Activated CD4-positive, alpha-beta memory T cell treated with anti-CD3 and anti-CD28 coated beads for 36 hours (primary cell): ENCODE measurements around the gene TRIM32. TPM values are rescaled to one million over a fixed set of nuclear protein-coding genes. Genes with fewer than 3 reads are reported as not detected.

Source experiments
- CTCF ChIA-PET: fragments of 350-600 bp; sonication (Branson Sonifier 250); formaldehyde crosslinking; loops from one replicate; lab custom pipeline; 2021; ENCODE audit warnings: antibody characterized with exemption, inconsistent platforms; lab: Charles Lee
- POLR2A ChIA-PET: fragments of 350-600 bp; sonication (Branson Sonifier 250); formaldehyde crosslinking; loops from one replicate; lab custom pipeline; 2021; ENCODE audit warnings: antibody characterized with exemption; lab: Charles Lee
- DNase-seq: peaks from one replicate; pipeline ENCODE4 v3.0.0-alpha.2; 2020
- H3K27ac Mint-ChIP-seq: one replicate; pipeline ENCODE4 v1.8.0; 2021; ENCODE audit warnings: mixed read lengths
- H3K27me3 Mint-ChIP-seq: one replicate; pipeline ENCODE4 v1.8.0; 2021; ENCODE audit warnings: mixed read lengths
- H3K36me3 Mint-ChIP-seq: one replicate; pipeline ENCODE4 v1.8.0; 2021; ENCODE audit warnings: mixed read lengths
- H3K4me1 Mint-ChIP-seq: one replicate; pipeline ENCODE4 v1.8.0; 2021; ENCODE audit warnings: low read depth, mixed read lengths
- H3K4me3 Mint-ChIP-seq: one replicate; pipeline ENCODE4 v1.8.0; 2021; ENCODE audit warnings: mild to moderate bottlenecking, mixed read lengths
- H3K9me3 Mint-ChIP-seq: one replicate; pipeline ENCODE4 v1.8.0; 2021; ENCODE audit warnings: mixed read lengths
- intact Hi-C: fragments of 100-400 bp; cut with micrococcal nuclease; formaldehyde crosslinking; loops from one replicate; pipeline ENCODE4 v1.15.1; 2023
- total RNA-seq, 2 experiments: library from RNA; stranded (reverse); gene quantifications; one replicate each; pipeline ENCODE4 v1.2.3, GENCODE V29; 2021

The TRIM32 gene
- total RNA-seq, 2 experiments from 2014 or later, result 13.3 to 14.3 TPM

- ChIA-PET POLR2A (no interaction called here), CTCF (no interaction called here)
- Mint-ChIP-seq H3K27me3 (no peaks in the 10 kb centered on the region), H3K4me3 (no peak overlapping the region), H3K27ac (no peak overlapping the region), H3K4me1 (no peaks in the 10 kb centered on the region), H3K9me3 (no peaks in the 10 kb centered on the region), H3K36me3 (no peaks in the 10 kb centered on the region)
- intact Hi-C loops, result no loop called here
- DNase-seq, result no peak
Observed at GRCh38 chr9:116656977-116657376, 30.1 kb upstream of the TRIM32 start.

GRCh38 chr9:116658265-116658664 lies 28.8 kb upstream of the TRIM32 start:
- intact Hi-C loops, result no loop called here
- H3K27me3 Mint-ChIP-seq, result no peaks in the 10 kb centered on the region
- no peaks in the 10 kb centered on the region for H3K36me3 Mint-ChIP-seq
- no peak overlapping the region for H3K27ac Mint-ChIP-seq
- ChIA-PET POLR2A (no interaction called here), CTCF (interaction anchor here (0.6 kb wide), 1 partner anchor 67 kb away, joined by 3 read pairs; no protein-coding TSS in a partner anchor)
- H3K4me3 Mint-ChIP-seq, result no peak overlapping the region
- no peaks in the 10 kb centered on the region for H3K4me1 Mint-ChIP-seq
- DNase-seq, result no peak
- no peaks in the 10 kb centered on the region for H3K9me3 Mint-ChIP-seq

- intact Hi-C loops, result loop anchor here (1.0 kb wide), 2 partner anchors 72 to 1068 kb away; no protein-coding TSS in a partner anchor
- ChIA-PET POLR2A (no interaction called here), CTCF (interaction anchor here (0.8 to 2.2 kb wide), 4 partner anchors 15 to 1067 kb away, joined by 3 to 7 read pairs (median 4); no protein-coding TSS in a partner anchor)
- Mint-ChIP-seq H3K9me3 (no peaks in the 10 kb centered on the region), H3K27me3 (no peaks in the 10 kb centered on the region), H3K36me3 (no peaks in the 10 kb centered on the region), H3K4me3 (no peak overlapping the region), H3K4me1 (no peaks in the 10 kb centered on the region), H3K27ac (no peak overlapping the region)
- DNase-seq, result no peak
Observed at GRCh38 chr9:116661037-116661954, 25.8 kb upstream of the TRIM32 start.

- H3K27ac Mint-ChIP-seq, result no peak overlapping the region
- ChIA-PET CTCF (interaction anchor here (1.4 to 2.2 kb wide), 3 partner anchors 23 to 1069 kb away, joined by 3 to 7 read pairs (median 5); no protein-coding TSS in a partner anchor), POLR2A (no interaction called here)
- no peak overlapping the region for H3K4me3 Mint-ChIP-seq
- no peaks in the 10 kb centered on the region for H3K4me1 Mint-ChIP-seq
- no peak for DNase-seq
- H3K36me3 Mint-ChIP-seq, result no peaks in the 10 kb centered on the region
- H3K9me3 Mint-ChIP-seq, result no peaks in the 10 kb centered on the region
- no peaks in the 10 kb centered on the region for H3K27me3 Mint-ChIP-seq
- intact Hi-C loops, result no loop called here
Observed at GRCh38 chr9:116662646-116663310, 24.3 kb upstream of the TRIM32 start.

- Mint-ChIP-seq H3K27ac (no peak overlapping the region), H3K36me3 (no peaks in the 10 kb centered on the region), H3K9me3 (no peaks in the 10 kb centered on the region), H3K4me3 (no peak overlapping the region), H3K27me3 (no peaks in the 10 kb centered on the region), H3K4me1 (no peaks in the 10 kb centered on the region)
- no peak for DNase-seq
- CTCF ChIA-PET, result no interaction called here
- intact Hi-C loops, result no loop called here
- POLR2A ChIA-PET, result no interaction called here
Observed at GRCh38 chr9:116663581-116663980, 23.5 kb upstream of the TRIM32 start.

GRCh38 chr9:116668970-116669695 lies 18.0 kb upstream of the TRIM32 start:
- Mint-ChIP-seq H3K4me3 (no peak overlapping the region), H3K27me3 (no peaks in the 10 kb centered on the region), H3K36me3 (peaks cover 11% of the 10 kb centered on the region), H3K27ac (no peak overlapping the region), H3K9me3 (peaks cover 14% of the 10 kb centered on the region), H3K4me1 (no peaks in the 10 kb centered on the region)
- DNase-seq, result no peak
- intact Hi-C loops, result no loop called here
- ChIA-PET POLR2A (no interaction called here), CTCF (no interaction called here)

GRCh38 chr9:116671605-116672004 lies 15.5 kb upstream of the TRIM32 start:
- intact Hi-C loops, result no loop called here
- POLR2A ChIA-PET, result no interaction called here
- peaks cover 20% of the 10 kb centered on the region for H3K9me3 Mint-ChIP-seq
- H3K4me1 Mint-ChIP-seq, result no peaks in the 10 kb centered on the region
- no peak for DNase-seq
- CTCF ChIA-PET, result no interaction called here
- peaks cover 19% of the 10 kb centered on the region for H3K36me3 Mint-ChIP-seq
- no peak overlapping the region for H3K27ac Mint-ChIP-seq
- H3K27me3 Mint-ChIP-seq, result no peaks in the 10 kb centered on the region
- H3K4me3 Mint-ChIP-seq, result no peak overlapping the region

- peaks cover 20% of the 10 kb centered on the region for H3K9me3 Mint-ChIP-seq
- no peaks in the 10 kb centered on the region for H3K27me3 Mint-ChIP-seq
- CTCF ChIA-PET, result no interaction called here
Observed at GRCh38 chr9:116673375-116673774, 13.7 kb upstream of the TRIM32 start.

GRCh38 chr9:116674210-116674980 lies 12.7 kb upstream of the TRIM32 start:
- no peak overlapping the region for H3K4me3 Mint-ChIP-seq
- H3K27me3 Mint-ChIP-seq, result no peaks in the 10 kb centered on the region
- no peaks in the 10 kb centered on the region for H3K4me1 Mint-ChIP-seq
- POLR2A ChIA-PET, result no interaction called here
- peaks cover 19% of the 10 kb centered on the region for H3K36me3 Mint-ChIP-seq
- H3K9me3 Mint-ChIP-seq, result peaks cover 20% of the 10 kb centered on the region
- intact Hi-C loops, result no loop called here
- no peak for DNase-seq
- CTCF ChIA-PET, result no interaction called here
- H3K27ac Mint-ChIP-seq, result no peak overlapping the region

More at GRCh38 chr9:116673375-116673774, 13.7 kb upstream of the TRIM32 start:
- POLR2A ChIA-PET, result no interaction called here
- intact Hi-C loops, result no loop called here
- H3K4me1 Mint-ChIP-seq, result no peaks in the 10 kb centered on the region
- no peak overlapping the region for H3K4me3 Mint-ChIP-seq
- H3K36me3 Mint-ChIP-seq, result peaks cover 19% of the 10 kb centered on the region
- DNase-seq, result no peak
- no peak overlapping the region for H3K27ac Mint-ChIP-seq

- CTCF ChIA-PET, result no interaction called here
- no peak for DNase-seq
- peaks cover 4% of the 10 kb centered on the region for H3K36me3 Mint-ChIP-seq
- H3K27me3 Mint-ChIP-seq, result no peaks in the 10 kb centered on the region
- no peak overlapping the region for H3K4me3 Mint-ChIP-seq
- intact Hi-C loops, result no loop called here
- H3K4me1 Mint-ChIP-seq, result peaks cover 21% of the 10 kb centered on the region
- POLR2A ChIA-PET, result no interaction called here
- H3K27ac Mint-ChIP-seq, result no peak overlapping the region
- peaks cover 15% of the 10 kb centered on the region for H3K9me3 Mint-ChIP-seq
Observed at GRCh38 chr9:116683535-116683934, 3.6 kb upstream of the TRIM32 start.

GRCh38 chr9:116685166-116685565 lies 1.9 kb upstream of the TRIM32 start:
- H3K36me3 Mint-ChIP-seq, result peaks cover 4% of the 10 kb centered on the region
- no peak for DNase-seq
- CTCF ChIA-PET, result interaction anchor here (0.7 kb wide), 1 partner anchor 13 kb away, joined by 3 read pairs; no protein-coding TSS in a partner anchor
- peaks cover 36% of the 10 kb centered on the region for H3K4me1 Mint-ChIP-seq
- POLR2A ChIA-PET, result no interaction called here
- peaks cover 15% of the 10 kb centered on the region for H3K9me3 Mint-ChIP-seq
- no peak overlapping the region for H3K4me3 Mint-ChIP-seq
- no peak overlapping the region for H3K27ac Mint-ChIP-seq
- intact Hi-C loops, result no loop called here
- H3K27me3 Mint-ChIP-seq, result no peaks in the 10 kb centered on the region
